HG02970 (cell line): Measurements from ENCODE around the gene ZNF397.
"Not testable (repeated sequence)": the region's sequence is repeated elsewhere in the genome, so short reads cannot be mapped to it uniquely, and the experiment has no call there.

Experiments used
- ATAC-seq: cut with Tn5 transposase; IDR thresholded peaks from one replicate; pipeline ENCODE4 v1.9.1; 2021; ENCODE audit warnings: mild to moderate bottlenecking, moderate library complexity, moderate number of reproducible peaks; ENCODE audit not compliant: unreplicated experiment, low FRiP score

Gene ZNF397

DNA sequence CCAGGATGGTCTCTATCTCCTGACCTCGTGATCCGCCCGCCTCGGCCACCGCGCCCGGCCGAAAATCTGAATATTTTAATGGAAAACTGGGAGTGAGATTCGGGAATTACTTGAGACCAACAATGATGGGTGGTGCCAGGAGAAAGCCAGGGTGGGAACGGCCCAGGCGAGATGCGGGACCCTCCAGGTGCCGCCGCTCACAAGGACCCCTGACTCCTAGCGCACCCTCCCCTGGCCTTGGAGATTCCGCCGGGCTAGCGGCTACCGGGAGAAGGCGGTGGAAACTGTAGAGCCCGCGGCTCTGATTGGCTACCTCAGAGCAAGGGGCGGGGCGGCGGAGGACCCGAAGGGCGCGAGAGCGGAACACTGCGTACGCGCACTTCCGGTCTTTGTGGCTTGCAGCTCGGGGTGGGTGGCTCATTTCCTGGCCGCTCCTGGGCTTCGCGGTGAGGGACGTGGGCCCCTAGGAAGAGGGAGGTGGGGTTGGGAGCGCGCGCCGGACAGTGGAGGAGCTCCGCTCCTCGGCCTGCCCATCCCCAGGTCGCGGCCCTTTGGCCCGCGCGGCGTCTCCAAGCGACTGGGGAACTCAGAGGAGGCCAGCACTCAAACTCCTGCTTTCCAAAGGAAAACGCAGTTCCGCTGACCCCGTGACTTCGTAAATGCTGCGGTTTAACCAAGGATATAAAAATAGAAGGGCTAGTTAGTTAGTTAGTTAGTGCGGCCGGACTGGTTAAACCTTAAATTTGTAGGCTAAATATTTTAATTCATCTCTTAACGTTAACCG is at the start of gene ZNF397:
ZNF397 (plus strand) TSS at position 371 of the 784 bp plus-strand sequence. CDS start 1,437 bp downstream, outside the sequence.
- peak; percentile 98 for ATAC-seq

- no peak for ATAC-seq
These were observed 49.2 kb upstream of the ZNF397 start for GRCh38 chr18:35191698-35192025.

DNA sequence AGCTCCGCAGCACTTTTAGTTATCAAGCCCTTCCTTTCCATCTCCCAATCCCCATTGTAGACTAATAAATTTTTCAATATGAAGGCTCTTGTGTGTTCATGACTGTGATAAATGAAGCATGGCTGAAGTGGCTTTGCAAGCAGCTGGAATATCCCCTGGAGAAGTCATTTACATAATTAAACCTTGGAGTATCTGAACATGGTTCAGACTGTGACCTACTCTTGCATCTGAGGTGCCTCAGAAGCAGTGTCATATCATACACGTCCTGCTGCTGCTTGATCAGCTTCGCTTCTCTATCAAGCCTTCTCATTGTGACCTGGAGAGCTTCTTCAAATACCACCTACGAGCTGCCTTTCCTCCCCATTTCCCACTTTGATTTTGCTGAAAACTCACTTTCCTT is 48.4 kb upstream of the ZNF397 start:
- ATAC-seq, result no peak

GRCh38 chr18:35193316-35193715 is 47.5 kb upstream of the ZNF397 start:
- ATAC-seq, result no peak

DNA sequence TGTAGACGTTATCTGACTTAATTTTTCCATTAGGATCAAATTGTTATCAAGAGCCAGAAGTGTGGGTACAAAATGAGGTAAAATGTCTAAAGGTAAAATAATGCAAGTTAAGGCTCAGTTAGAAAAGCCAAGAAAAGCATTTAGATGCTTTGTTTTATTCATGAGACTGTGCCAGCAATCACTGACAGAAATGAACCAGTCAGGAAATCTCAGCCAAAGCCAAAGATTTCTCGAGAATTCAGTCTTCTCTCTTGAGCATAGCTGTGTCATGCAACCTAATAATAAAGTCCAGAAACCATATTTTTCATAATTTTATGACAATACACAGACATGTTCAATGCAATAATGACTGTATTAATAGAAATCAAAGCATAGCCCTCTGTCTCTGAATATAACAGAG is 43.5 kb upstream of the ZNF397 start:
- ATAC-seq, result no peak

DNA sequence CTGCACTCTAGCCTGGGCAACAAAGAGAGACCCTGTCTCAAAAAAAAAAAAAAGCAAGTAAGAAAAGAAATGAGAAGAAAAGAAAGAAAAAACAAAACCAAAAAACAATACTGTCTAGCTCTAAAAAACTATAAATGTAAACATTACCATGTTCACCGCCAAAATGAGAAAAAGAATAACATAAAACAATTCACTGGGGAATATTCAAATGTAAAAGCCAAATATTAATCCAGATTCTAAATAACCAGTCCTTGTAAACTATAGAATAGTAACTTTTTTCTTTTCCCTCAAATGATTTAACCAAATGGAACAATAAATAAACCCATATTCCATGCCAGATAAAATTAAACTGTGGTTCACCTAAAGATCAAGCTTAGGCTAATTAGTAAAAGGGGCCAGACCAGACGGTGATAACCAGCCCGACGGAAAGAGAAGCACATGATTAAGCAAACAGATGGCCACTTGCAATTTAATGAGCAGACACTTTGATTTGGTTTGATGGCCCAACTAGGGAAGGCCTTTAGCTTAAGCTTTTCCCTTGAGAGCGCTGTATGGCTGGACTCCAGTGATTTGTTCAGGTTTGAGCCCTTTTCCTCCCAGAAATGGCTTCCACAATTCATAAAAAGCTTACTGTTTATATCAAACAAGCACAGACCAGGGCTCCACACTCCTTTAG is 39.4 kb upstream of the ZNF397 start:
- no peak for ATAC-seq

GRCh38 chr18:35203067-35203466 is 37.8 kb upstream of the ZNF397 start:
- ATAC-seq, result no peak

DNA sequence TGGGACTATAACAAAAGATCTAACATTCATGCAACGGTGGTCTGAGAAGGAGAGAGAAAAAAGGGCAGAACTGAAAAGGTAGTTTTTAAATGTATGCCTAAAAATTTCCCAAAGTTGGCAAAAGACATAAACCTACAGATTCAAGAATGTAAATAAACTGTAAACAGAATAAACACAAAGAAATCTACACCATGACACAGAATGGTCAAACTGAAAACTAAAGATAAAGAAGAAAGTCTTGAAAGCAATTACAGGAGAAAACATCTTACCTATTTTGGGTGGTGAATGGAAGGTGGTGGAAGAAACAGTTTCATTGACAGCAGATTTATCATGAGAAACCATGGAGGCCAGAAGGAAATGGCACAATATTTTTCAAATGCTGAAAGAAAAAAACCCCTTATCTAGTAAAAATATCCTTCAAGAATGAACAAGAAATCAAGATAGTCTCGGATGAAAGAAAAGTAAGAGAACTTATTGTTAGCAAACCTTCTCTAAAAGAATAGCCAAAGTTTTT is 35.6 kb upstream of the ZNF397 start:
- ATAC-seq, result no peak

DNA sequence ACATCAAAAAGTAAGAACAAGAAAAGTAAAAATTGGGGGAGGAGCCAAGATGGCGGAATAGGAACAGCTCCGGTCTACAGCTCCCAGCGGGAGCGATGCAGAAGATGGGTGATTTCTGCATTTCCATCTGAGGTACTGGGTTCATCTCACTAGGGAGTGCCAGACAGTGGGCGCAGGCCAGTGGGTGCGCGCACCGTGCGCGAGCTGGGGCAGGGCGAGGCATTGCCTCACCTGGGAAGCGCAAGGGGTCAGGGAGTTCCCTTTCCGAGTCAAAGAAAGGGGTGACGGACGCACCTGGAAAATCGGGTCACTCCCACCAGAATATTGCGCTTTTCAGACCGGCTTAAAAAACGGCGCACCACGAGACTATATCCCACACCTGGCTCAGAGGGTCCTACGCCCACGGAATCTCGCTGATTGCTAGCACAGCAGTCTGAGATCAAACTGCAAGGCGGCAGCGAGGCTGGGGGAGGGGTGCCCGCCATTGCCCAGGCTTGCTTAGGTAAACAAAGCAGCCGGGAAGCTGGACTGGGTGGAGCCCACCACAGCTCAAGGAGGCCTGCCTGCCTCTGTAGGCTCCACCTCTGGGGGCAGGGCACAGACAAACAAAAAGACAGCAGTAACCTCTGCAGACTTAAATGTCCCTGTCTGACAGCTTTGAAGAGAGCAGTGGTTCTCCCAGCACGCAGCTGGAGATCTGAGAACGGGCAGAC is 34.9 kb upstream of the ZNF397 start:
- ATAC-seq, result not testable (repeated sequence)

DNA sequence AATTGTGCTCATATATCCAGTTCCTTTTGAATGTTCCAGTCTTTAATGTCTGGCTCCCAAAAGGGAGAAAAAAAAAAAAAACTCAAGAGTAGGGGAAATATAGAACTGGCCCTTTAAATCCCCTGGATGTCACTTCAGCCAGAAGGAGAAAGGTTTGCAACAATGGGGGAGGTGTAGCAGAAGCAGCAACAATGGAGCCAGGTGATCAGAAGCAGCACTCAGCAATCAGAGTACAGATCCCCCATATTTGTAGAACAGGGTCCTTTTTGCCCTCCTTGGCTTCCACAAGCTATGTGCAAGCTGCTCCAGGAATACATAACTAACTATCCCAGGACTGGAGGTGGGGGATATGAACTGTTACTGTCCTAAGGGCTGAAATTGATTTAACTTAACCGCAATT is 25.8 kb upstream of the ZNF397 start:
- ATAC-seq, result no peak

DNA sequence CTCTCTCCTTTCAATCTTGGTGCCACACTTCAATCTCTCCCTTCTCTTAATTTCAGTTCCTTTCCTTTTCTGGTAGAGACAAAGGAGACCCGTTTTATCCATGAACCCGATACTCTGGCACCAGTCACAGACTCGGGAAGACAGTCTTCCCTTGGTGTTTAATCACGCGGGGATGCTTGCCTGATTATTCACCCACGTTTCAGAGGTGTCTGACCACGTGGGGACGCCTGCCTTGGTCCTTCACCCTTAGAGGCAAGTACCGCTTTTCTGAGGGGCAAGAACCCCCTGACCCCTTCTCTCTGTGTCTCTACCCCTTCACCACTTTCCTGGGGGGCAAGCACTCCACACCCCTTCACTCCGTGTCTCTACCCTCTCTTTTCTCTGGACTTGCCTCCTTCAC is 24.2 kb upstream of the ZNF397 start:
- ATAC-seq, result not testable (repeated sequence)

DNA sequence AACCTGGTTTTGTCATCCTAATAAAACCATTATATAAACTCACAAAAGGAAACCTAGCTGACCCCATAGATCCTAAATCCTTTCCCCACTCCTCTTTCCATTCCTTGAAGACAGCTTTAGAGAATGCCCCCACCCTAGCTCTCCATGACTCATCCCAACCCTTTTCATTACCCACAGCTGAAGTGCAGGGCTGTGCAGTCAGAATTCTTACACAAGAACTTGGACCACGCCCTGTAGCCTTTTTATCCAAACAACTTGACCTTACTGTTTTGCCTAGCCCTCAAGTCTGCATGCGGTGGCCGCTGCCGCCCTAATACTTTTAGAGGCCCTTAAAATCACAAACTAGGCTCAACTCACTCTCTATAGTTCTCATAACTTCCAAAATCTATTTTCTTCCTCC is 21.5 kb upstream of the ZNF397 start:
- not testable (repeated sequence) for ATAC-seq

- no peak for ATAC-seq
These were observed 20.4 kb upstream of the ZNF397 start for GRCh38 chr18:35220424-35220823.

DNA sequence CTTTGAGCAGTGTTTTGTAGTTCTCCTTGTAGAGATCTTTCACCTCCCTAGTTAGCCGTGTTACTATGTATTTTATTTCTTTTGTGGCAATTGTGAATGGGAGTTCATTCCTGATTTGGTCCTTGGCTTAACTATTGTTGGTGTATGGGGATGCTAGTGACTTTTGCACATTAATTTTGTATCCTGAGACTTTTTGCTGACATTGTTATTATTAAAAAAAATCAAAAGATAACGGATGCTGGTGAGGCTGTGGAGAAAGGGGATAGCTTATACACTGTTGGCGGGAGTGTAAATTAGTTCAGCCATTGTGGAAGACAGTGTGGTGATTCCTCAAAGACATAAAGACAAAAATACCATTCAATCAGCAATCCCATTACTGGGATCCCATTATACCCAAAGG is 17.0 kb upstream of the ZNF397 start:
- ATAC-seq, result no peak

- ATAC-seq, result no peak
These were observed 13.6 kb upstream of the ZNF397 start for GRCh38 chr18:35227254-35227653.

GRCh38 chr18:35231052-35231451 is 9.8 kb upstream of the ZNF397 start:
- no peak for ATAC-seq

DNA sequence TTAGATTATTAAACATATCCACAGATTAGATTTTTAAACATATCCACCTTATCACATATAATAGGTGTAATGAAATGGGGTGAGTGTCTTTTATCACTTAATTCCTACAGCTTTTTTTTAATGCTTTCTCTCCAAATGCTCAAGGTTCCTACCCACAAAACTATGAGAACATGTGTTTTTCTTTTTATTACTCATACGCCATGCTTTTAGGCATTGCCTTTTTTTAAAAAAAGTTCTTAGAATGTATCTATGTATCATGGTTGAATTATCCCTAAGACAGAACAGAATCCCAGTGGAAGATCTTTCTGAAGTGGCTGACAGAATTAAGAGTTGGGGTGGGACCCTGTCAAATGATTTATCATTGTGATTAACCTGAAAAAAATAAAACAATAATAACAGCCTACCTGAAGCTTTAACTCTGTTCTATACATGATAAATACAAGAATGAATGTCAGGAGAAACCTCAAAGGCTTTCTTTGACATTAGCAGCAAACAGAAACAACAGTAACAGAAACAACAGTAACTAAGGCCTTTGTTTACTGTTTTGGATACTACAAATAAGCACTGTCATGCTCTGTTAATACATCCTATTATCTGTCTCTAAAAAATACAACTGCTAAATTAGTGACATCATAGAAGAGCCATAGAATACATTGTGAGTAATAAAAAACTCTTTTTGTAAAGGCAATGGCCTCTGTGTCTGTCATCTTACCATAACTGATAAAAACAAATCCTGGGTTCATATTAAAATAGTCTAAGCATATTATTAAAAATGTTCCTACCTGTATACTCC is 4.1 kb upstream of the ZNF397 start:
- ATAC-seq, result no peak

GRCh38 chr18:35239314-35239713 is 1.5 kb upstream of the ZNF397 start:
- ATAC-seq, result no peak

DNA sequence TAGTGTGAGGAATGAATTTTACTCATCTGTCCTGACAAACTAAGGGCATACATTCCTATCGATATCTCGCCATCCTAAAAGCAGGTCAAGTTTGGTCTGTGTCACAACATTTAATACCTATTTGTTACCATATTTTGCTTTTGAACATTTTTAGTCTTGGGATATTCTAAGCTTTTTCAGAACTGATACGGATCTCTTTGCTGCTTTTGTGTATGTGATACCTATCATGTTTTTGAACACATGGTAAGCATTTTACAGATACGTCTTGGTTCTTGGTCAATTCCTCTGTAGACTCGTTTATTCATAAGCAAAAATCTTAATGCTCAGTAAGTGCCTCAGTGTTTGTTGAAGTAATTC is 592 bp downstream of the ZNF397 start:
- ATAC-seq, result no peak

- no peak for ATAC-seq
These were observed 1.6 kb downstream of the ZNF397 start for GRCh38 chr18:35242426-35242825.

DNA sequence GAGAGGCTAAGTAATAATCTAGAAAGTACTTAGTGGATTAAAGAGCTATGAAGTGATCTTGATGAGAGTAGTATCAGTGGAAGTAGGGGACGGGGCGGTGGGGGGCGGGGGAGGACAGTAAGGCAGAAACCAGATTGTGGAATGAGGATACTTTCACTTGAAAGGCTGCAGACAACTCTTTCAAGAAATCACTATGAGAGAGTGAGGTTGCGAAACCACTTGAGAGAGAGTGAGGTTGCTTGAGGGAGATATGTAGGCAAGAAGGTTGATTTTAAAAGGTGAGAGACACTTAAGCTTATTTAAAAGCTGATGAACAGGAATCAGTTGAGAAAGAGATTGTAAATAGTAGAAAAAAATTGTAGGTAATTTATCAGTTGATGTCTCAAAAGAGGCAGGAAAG is 3.8 kb downstream of the ZNF397 start:
- ATAC-seq, result no peak
